HG03460 (cell line): ENCODE data around the gene MARCO.

Experiments used
- ATAC-seq: cut with Tn5 transposase; IDR thresholded peaks from one replicate; pipeline ENCODE4 v1.9.1; 2021; ENCODE audit not compliant: unreplicated experiment

MARCO gene

GRCh38 chr2:118971245-118972122 is 29.5 kb downstream of the MARCO start:
- ATAC-seq, result no peak

- no peak for ATAC-seq
These were observed 31.6 kb downstream of the MARCO start for GRCh38 chr2:118973542-118973951.

DNA sequence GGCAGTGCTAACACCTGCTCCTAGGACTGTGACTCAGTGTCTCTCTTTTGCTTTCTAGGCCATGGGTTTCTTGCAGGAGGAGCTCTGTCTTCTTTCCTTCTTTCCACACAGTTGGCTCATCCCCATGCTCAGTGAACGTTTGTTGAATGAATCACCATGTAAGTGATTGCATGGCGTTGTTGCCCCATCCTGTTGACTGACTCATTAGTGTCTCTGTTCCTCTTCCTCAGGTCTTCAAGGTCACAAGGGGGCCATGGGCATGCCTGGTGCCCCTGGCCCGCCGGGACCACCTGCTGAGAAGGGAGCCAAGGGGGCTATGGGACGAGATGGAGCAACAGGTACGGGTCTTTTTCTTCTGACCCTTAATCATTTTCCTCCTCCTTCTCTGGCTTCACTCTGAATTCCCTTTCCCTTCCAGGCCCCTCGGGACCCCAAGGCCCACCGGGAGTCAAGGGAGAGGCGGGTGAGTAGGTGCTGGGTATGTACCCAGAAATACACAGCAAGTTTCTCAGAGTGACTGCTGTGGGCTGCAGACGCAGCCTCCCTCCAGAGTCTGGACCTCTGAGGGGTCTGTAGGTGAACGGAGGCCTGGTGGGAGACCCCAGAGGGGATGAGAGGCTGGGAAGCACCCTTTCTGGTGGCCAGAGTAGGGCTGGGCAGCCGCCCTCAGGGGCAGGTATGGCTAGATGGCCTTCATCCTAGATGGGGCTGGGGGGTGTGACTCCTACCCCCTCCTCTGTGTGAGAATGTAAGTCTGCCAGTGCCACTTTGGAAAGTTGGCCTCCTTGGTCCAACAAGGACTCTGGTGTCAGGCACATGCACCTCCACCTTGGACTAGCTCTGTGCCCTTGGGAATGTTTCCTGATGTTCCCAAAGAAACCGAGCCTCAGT is 32.4 kb downstream of the MARCO start:
- no peak for ATAC-seq

GRCh38 chr2:118975133-118975532 is 33.1 kb downstream of the MARCO start:
- no peak for ATAC-seq

DNA sequence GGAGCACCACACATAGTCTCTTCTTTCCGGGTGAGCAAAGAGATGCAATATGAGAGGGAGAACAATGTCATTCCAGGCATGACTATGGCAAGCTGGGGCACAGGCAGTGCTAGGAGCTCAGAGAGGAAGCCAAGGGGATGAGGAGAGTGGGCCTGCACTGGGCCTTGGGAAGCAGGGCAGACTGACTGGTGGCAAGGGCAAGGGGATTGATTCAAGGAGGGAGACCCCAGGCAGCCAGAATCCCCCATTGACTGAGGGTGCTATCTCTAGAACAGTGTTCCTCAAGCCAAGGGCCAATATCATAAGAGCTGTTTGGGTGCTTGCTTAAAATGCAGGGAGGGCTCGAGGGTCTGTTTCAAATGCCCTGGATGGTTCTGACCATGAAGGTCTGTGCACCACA is 36.1 kb downstream of the MARCO start:
- no peak for ATAC-seq

GRCh38 chr2:118979152-118979861 is 37.3 kb downstream of the MARCO start:
- no peak for ATAC-seq

DNA sequence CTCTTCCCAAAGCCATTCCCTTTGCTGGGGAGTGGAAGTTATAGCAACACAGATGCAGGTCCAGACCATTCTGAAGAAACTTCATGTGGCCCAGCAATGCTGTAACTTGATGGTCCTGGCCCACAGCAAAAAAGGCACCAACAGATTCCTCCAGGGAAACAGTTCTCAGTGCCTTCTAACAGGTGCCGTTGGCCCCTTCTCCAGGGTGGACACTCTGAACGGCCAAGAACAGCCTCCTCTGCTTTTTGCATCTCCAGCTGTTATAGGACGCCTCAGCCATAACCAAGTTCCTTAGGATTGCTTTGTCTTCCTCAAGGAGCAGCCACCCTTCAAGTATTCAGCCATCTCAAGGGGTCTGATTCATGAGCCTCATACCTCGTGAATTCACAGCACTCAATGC is 38.0 kb downstream of the MARCO start:
- ATAC-seq, result no peak

GRCh38 chr2:118980573-118980972 is 38.6 kb downstream of the MARCO start:
- ATAC-seq, result no peak

- no peak for ATAC-seq
These were observed 39.6 kb downstream of the MARCO start for GRCh38 chr2:118981632-118982031.

DNA sequence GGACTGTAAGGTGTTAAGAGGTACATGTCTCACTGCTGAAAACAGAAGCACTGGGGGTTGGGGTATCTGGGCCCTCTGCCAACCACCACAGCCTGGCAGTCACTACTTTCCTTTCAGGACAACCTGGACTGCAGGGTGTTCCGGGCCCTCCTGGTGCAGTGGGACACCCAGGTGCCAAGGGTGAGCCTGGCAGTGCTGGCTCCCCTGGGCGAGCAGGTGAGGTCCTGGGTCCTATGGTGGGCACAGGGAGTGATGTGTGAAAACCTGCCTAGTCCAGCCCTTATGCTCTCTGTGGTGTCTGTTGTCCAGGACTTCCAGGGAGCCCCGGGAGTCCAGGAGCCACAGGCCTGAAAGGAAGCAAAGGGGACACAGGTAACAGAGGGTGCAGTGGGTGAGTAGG is 40.0 kb downstream of the MARCO start:
- no peak for ATAC-seq

DNA sequence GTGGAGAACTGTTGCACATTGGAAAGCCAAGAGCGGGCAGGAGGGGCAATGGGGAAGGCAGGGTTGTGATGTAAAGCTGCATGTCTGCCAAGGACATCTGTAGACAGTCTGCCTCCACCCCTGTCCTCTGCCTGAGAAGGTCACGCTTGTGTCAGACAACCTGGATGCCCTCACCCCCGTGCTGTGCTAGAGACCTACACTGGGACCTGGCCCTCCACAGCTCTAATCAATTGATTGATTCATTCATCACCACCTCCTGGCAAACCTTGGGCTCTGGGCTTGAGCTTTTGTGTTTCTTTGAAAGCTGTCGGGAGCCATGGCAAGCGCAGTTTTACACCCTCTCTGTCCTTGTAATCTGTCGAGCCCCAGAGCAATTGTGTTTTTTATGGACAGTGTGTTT is 41.1 kb downstream of the MARCO start:
- no peak for ATAC-seq

- no peak for ATAC-seq
These were observed 41.9 kb downstream of the MARCO start for GRCh38 chr2:118983915-118984314.

DNA sequence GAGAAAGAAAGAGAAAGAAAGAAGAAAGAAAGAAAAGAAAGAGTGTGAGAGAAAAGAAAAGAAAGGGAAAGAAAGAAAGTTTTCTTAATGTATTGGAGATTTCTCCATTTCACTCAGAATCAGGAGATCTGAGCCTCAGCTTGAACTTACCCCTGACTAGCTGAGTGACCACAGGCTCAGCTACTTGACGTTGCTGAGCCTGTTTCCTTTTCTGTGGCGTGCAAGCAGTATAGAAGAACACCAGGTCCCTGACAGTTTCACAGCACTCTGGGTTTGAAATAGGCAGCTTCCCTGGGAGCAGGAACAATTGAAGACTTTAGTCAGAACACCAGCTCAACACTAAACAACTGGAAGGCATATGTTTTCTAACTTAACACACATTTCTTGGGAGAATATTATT is 44.7 kb downstream of the MARCO start:
- peak; percentile 59 for ATAC-seq

DNA sequence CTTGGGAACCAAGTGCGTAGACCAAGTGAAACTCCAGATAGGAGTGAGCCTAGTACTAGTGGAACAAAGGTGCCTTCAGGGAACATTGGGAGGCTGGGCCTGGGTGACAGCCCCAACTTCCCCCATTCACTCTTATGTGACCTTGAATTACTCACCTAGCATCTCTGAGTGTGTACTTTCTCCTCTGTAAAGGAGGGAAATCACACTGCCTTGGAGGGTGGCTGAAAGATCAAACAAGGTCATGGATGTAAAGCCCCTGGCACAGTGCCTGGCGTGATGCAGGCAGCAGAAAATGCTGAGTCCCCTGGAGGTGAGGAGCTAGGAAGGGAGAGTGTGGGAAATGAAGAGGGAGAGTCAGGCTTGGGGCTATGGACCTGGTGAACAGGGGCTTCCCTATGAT is 45.9 kb downstream of the MARCO start:
- ATAC-seq, result no peak

DNA sequence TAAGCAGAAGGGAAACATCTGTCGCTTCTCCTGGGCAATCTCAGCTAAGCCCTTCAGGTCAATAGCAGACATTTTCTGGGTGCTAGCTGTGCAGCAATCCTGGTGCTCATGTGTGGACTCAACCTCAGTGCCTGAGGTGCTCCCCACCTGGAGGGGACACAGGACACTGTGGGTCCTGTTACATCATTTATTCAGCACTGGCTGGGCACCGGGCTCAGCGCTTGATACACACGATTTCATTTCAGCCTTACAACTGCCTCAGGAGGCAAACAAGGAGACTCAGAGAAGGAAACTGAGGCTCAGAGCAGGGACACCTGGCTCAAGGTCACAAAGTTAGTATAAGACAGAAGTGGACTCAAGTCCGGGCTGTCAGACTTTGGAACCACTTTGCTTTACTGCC is 46.7 kb downstream of the MARCO start:
- ATAC-seq, result no peak

DNA sequence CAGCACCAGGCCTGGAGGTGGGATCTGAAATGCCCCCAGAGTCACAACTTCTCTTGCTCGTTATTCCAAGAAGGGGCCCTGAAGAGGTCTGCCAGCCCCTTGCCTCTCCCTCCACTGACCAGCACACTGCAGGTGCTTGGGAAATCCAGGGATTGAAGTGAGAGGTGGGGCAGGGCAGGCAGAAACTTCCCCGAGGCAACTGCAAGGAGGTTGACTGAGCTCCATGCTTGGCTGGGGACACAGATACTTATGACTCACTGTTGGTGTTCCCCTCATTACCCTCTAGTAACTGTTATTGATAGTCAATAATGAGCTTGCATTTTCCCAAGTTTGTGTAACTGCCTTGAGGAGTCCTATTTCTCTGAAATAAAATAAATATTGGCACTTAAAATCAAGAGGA is 47.5 kb downstream of the MARCO start:
- ATAC-seq, result peak; percentile 79

DNA sequence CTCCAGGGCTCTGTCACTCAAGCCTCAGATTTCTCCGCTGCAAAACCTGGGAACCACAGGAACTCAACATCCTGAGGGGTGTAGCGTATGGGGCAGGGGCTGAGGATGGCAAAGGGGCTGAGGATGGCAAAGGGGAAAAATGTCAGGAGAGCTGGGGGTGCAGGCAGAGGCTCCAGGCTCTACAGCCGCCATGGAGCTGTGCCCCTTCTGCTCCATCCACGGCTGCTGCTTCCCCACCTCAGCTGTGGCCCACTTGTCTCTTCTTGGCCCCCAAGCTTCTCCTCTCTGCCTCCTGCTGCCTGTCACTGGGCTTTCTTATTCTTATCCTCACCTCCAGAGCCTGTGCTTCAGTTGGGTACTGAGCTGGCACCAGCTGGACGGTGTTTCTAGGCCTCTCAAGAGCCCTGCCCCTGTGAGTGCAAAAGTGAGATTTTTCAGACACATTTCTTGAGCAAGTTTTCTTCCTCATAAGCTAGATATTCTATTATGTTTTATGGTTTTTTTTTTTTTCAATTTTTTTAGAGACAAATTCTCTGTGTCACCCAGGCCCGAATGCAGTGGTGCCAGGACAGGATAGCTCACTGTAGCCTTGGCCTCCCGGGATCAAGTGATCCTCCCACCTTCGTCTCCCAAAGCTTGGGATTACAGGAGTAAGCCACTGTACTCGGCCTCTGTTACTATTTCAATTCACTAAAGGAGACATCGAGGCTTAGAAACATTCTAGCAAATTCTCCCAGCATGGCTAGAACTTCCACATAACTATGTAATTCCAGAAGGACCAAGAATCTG is 49.0 kb downstream of the MARCO start:
- no peak for ATAC-seq

DNA sequence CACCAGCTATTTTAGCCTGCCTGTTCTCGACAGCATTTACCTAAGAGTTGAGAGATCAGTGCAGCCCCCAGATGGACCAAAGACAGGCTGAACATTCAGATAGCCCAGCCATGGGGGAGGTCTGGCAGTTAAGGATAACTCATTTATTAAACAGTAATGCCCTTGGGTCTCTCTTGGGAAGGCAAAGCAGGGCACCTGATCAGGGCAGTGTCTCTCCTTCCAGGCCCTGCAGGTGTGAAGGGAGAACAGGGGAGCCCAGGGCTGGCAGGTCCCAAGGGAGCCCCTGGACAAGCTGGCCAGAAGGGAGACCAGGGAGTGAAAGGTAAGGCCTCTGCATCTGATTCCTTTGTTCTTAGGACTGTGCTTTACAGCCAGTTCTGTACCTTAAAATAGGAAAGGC is 49.6 kb downstream of the MARCO start:
- ATAC-seq, result no peak

GRCh38 chr2:118992740-118993391 is 50.9 kb downstream of the MARCO start:
- ATAC-seq, result no peak

GRCh38 chr2:118993392-118993752 is 51.4 kb downstream of the MARCO start:
- ATAC-seq, result no peak
